Transverse colon (tissue), 4 donors: ENCODE measurements around the gene GRAP.
"Not testable (repeated sequence)": the region's sequence is repeated elsewhere in the genome, so short reads cannot be mapped to it uniquely, and the experiment has no call there.

Experiments used
- CTCF ChIP-seq, 5 experiments: fragments of 200-600 bp in 3 of 5; fragments of 450-650 bp in 2 of 5; sonication (generic) in 3 of 5; IDR thresholded peaks; 1 replicate in 2 of 5; 2 replicates in 3 of 5; pipeline ENCODE4 v1.5.1; 2016 to 2017; ENCODE audit warnings: antibody characterized with exemption in 5 of 5, inconsistent platforms in 3 of 5, mild to moderate bottlenecking in 2 of 5, moderate library complexity in 1 of 5
- EP300 ChIP-seq: sonication (generic); formaldehyde crosslinking; IDR thresholded peaks from one replicate; pipeline ENCODE4 v1.6.1; 2017; ENCODE audit warnings: antibody characterized with exemption, low read depth
- POLR2A ChIP-seq: fragments of 450-650 bp; IDR thresholded peaks from one replicate; pipeline ENCODE4 v1.6.1; 2016; ENCODE audit warnings: antibody characterized with exemption, mild to moderate bottlenecking, moderate library complexity
- POLR2AphosphoS5 ChIP-seq, 3 donors: sonication (generic); formaldehyde crosslinking; IDR thresholded peaks; one replicate each; pipeline ENCODE4 v1.6.1; 2016; ENCODE audit warnings: antibody characterized with exemption in 3 of 3

- TF ChIP-seq CTCF (IDR thresholded peaks at IDR 0.05); POLR2A; EP300; POLR2AphosphoS5 (IDR thresholded peaks at IDR 0.05): not testable (repeated sequence)
Observed at GRCh38 chr17:19040350-19040749, 6.4 kb downstream of the GRAP start.
